ENCODE data around the gene ZNF280D. TPM values are rescaled to one million over a fixed set of nuclear protein-coding genes. Genes with fewer than 3 reads are reported as not detected.

Gene ZNF280D
- total RNA-seq, 1 experiment from 2014 or later, result 26.8 TPM

DNA sequence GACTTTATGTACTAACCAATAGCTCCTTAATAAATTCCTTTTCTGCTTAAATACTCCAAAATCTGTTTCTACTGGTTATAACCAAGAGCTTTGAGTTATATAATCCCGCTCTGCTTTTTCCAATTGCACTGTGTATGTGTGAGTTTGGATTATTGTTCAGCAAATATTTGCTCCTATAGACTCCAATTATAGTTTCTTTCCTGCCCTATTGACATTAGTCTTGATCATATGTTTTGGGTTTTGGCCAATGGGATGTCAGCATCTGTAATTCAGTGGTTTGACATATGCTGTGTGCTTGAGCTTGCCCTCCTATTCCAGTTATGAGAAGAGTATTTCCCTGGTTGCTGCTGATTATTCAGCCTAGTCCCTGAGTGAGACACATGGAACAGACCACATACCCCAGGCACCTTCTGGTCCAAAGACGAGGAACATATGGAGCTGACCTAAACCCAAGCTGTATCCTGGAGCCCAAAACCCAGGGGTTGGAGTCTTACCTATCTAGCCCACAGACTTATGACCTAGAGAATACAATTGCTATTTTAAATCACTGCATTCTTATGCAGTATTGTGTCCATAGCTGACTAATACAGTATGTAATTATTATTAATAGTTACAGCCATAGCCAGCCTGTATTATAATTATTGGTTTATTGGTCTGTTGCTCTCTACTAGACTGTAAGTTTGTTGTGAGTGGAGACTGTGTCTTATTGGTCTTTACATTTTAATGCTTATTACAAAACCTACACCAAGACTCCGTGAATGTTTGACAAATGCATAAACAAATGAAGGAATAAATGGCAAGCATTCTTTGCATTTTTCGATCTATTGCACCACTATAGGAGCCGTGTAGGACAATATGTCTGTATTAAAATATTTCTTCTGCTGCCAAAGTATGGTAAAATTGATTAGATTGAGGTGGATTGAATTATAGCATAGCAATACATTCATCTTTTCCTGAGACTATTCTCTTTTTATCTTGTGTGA, 11.7 kb upstream of the ZNF280D start:
- H3K4me1 ChIP-seq (replicated peaks; ENCODE audit: insufficient read depth), result no peaks in the 10 kb centered on the region

DNA sequence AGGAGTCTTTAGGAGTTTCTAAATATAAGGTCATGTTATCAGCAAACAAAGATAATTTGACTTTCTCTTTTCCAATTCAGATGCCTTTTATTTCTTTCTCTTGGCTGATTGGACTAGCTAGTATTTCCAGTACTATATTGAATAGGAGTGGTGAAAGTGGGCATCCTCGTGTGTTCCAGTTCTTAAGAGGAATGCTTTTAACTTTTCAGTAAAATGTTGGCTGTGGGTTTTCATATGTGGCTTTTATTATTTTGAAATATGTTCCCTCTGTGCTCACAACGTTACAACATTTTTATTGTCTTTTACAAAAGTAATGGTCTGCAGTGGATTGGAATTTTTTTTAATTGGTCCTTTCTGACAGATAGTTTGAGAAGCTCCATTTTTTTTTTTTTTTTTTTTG, 8.2 kb upstream of the ZNF280D start:
- no peaks in the 10 kb centered on the region for H3K9me2 ChIP-seq (ENCODE audit: insufficient read depth)
- H3K4me1 ChIP-seq (replicated peaks; ENCODE audit: insufficient read depth), result no peaks in the 10 kb centered on the region
- intact Hi-C loops (cut with micrococcal nuclease; ENCODE audit: unreplicated experiment), result no loop called here
- ChIA-PET POLR2A (ENCODE audit: unreplicated experiment) (no interaction called here), CTCF (no interaction called here)
- BruUV-seq (replicated peaks), result no TSS peak
- H3F3A ChIP-seq (ENCODE audit: insufficient read depth, low read depth), result no peaks in the 10 kb centered on the region
- no peaks in the 10 kb centered on the region for H3K27me3 ChIP-seq (ENCODE audit: insufficient read depth, low read depth)
- no peaks in the 10 kb centered on the region for H3K79me2 ChIP-seq (ENCODE audit: low read depth)
- H2AFZ ChIP-seq, result no peak overlapping the region
- H3K9me3 ChIP-seq (ENCODE audit: insufficient read depth, low read depth), result no peaks in the 10 kb centered on the region
- no peaks in the 10 kb centered on the region for H3K36me3 ChIP-seq (ENCODE audit: low read depth)
- no peak for TF ChIP-seq EZH2 (IDR thresholded peaks at IDR 0.05; ENCODE audit: low read depth)
- TF ChIP-seq, protein P1, sequence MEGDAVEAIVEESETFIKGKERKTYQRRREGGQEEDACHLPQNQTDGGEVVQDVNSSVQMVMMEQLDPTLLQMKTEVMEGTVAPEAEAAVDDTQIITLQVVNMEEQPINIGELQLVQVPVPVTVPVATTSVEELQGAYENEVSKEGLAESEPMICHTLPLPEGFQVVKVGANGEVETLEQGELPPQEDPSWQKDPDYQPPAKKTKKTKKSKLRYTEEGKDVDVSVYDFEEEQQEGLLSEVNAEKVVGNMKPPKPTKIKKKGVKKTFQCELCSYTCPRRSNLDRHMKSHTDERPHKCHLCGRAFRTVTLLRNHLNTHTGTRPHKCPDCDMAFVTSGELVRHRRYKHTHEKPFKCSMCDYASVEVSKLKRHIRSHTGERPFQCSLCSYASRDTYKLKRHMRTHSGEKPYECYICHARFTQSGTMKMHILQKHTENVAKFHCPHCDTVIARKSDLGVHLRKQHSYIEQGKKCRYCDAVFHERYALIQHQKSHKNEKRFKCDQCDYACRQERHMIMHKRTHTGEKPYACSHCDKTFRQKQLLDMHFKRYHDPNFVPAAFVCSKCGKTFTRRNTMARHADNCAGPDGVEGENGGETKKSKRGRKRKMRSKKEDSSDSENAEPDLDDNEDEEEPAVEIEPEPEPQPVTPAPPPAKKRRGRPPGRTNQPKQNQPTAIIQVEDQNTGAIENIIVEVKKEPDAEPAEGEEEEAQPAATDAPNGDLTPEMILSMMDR (conservative IDR thresholded peaks at IDR 0.05), result no peak
- H4K20me1 ChIP-seq (ENCODE audit: insufficient read depth), result no peaks in the 10 kb centered on the region
- no peak for DNase-seq
- no peak overlapping the region for H3K27ac ChIP-seq
- no peak overlapping the region for H3K4me2 ChIP-seq
- no peak overlapping the region for H3K4me3 ChIP-seq

More for the DNA sequence above, 11.7 kb upstream of the ZNF280D start:
- ChIA-PET POLR2A (ENCODE audit: unreplicated experiment) (no interaction called here), CTCF (no interaction called here)
- H2AFZ ChIP-seq, result no peak overlapping the region
- no peaks in the 10 kb centered on the region for H3K9me3 ChIP-seq (ENCODE audit: insufficient read depth, low read depth)
- BruUV-seq (replicated peaks), result no TSS peak
- H3K27me3 ChIP-seq (ENCODE audit: insufficient read depth, low read depth), result no peaks in the 10 kb centered on the region
- H3K27ac ChIP-seq, result no peak overlapping the region
- TF ChIP-seq EZH2 (IDR thresholded peaks at IDR 0.05; ENCODE audit: low read depth), result no peak
- TF ChIP-seq, protein P1 (conservative IDR thresholded peaks at IDR 0.05), result no peak
- no peaks in the 10 kb centered on the region for H3K36me3 ChIP-seq (ENCODE audit: low read depth)
- no peaks in the 10 kb centered on the region for H3F3A ChIP-seq (ENCODE audit: insufficient read depth, low read depth)
- H3K9me2 ChIP-seq (ENCODE audit: insufficient read depth), result no peaks in the 10 kb centered on the region
- no peak overlapping the region for H3K4me2 ChIP-seq
- no peaks in the 10 kb centered on the region for H4K20me1 ChIP-seq (ENCODE audit: insufficient read depth)
- no peak overlapping the region for H3K4me3 ChIP-seq
- intact Hi-C loops (cut with micrococcal nuclease; ENCODE audit: unreplicated experiment), result no loop called here
- no peak for DNase-seq
- no peaks in the 10 kb centered on the region for H3K79me2 ChIP-seq (ENCODE audit: low read depth)

DNA sequence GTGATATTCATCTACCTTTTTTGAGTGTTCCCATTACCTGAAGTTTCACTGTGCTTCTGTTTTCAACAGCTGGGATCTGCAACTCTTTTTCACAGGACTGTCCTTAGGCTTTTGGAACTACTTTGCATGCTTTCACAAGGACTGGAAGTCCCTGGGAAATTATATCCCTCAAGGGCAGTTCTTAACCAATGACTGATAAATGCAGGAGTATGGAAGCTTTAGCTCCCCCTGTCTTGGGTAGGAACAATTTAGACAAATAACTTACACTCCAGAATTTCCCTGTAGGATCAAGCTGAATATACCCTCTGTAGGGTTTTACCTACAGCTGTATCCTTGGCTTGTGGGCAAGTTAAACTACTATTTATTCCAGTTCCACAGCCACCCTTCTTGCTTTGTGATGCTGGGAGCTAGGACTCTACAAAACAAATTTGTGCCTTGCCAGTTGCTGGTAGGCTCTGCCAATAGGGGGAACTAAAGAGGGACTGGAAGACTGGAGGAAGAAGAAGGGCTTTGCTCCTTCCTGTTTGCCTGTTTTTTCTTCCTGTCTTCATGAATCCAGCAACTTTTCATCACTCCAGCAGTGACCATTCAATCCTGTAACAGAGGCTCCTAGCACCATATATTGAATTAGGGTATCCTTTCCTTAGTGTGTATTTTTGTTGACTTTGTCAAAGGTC, 6.8 kb upstream of the ZNF280D start:
- no peaks in the 10 kb centered on the region for H3K4me1 ChIP-seq (replicated peaks; ENCODE audit: insufficient read depth)
- no TSS peak for BruUV-seq (replicated peaks)
- no peaks in the 10 kb centered on the region for H3F3A ChIP-seq (ENCODE audit: insufficient read depth, low read depth)
- H3K27me3 ChIP-seq (ENCODE audit: insufficient read depth, low read depth), result no peaks in the 10 kb centered on the region
- ChIA-PET CTCF (no interaction called here), POLR2A (ENCODE audit: unreplicated experiment) (no interaction called here)
- no peak overlapping the region for H3K4me3 ChIP-seq
- H3K36me3 ChIP-seq (ENCODE audit: low read depth), result no peaks in the 10 kb centered on the region
- TF ChIP-seq, protein P1 (conservative IDR thresholded peaks at IDR 0.05), result no peak
- TF ChIP-seq EZH2 (IDR thresholded peaks at IDR 0.05; ENCODE audit: low read depth), result no peak
- intact Hi-C loops (cut with micrococcal nuclease; ENCODE audit: unreplicated experiment), result no loop called here
- DNase-seq, result no peak
- no peak overlapping the region for H3K4me2 ChIP-seq
- H2AFZ ChIP-seq, result no peak overlapping the region
- H3K9me3 ChIP-seq (ENCODE audit: insufficient read depth, low read depth), result no peaks in the 10 kb centered on the region
- no peaks in the 10 kb centered on the region for H3K79me2 ChIP-seq (ENCODE audit: low read depth)
- H4K20me1 ChIP-seq (ENCODE audit: insufficient read depth), result no peaks in the 10 kb centered on the region
- no peak overlapping the region for H3K27ac ChIP-seq
- H3K9me2 ChIP-seq (ENCODE audit: insufficient read depth), result no peaks in the 10 kb centered on the region
